ENCODE results near the gene STRN4. TPM values are rescaled to one million over a fixed set of nuclear protein-coding genes. Genes with fewer than 3 reads are reported as not detected.

The STRN4 gene
- total and polyA plus RNA-seq, 2 donors (not counting 3 experiments of a cell fraction or from before 2014, with no cell fraction given) = 116 to 144 TPM

GRCh38 chr19:46716672-46717033 lies 29.6 kb downstream of the STRN4 start:
- BruUV-seq (replicated peaks) = TSS peak; percentile 21
- no peak overlapping the region for H2AFZ ChIP-seq (ENCODE audit: low read depth, low read length)

More at GRCh38 chr19:46716672-46717033, 29.6 kb downstream of the STRN4 start:
- dilution Hi-C loops (cut with MboI; ENCODE audit: extremely low pct_ligation_motif_present, low sequenced_read_pairs) = no loop called here
- Histone ChIP-seq H3K27me3 (ENCODE audit: control insufficient read depth in 2 of 2, insufficient read depth in 2 of 2, low read length in 2 of 2) (no peaks in the 10 kb centered on the region), H3K4me2 (ENCODE audit: insufficient read depth, low read length) (peak overlapping the region; percentile 60), H3K9me1 (replicated peaks; ENCODE audit: control insufficient read depth, extremely low read depth, insufficient read depth, low read length) (no peaks in the 10 kb centered on the region), H3K36me3 (ENCODE audit: control insufficient read depth in 2 of 2, extremely low read depth in 1 of 2, insufficient read depth in 2 of 2, low read length in 2 of 2) (peaks cover 2 to 16% of the 10 kb centered on the region in 2 experiments), H3K4me3 (replicated peaks in 1 of 3; ENCODE audit: insufficient read depth in 1 of 3, low read depth in 1 of 3, low read length in 3 of 3) (peak overlapping the region; percentile 76 to 96 (median 85)), H4K20me1 (replicated peaks; ENCODE audit: control insufficient read depth, extremely low read depth, insufficient read depth, low read length) (no peaks in the 10 kb centered on the region), H3K27ac (ENCODE audit: insufficient read depth, low read depth, low read length) (peak overlapping the region; percentile 57), H3K4me1 (ENCODE audit: control insufficient read depth, extremely low read depth, insufficient read depth, low read length) (peaks cover 34% of the 10 kb centered on the region), H3K79me2 (ENCODE audit: control insufficient read depth, insufficient read depth, low read length) (peaks cover 34% of the 10 kb centered on the region), H3K9ac (replicated peaks; ENCODE audit: extremely low read depth, insufficient read depth, low read length) (peak overlapping the region; percentile 71), H3K9me3 (replicated peaks; ENCODE audit: control insufficient read depth, insufficient read depth, low read length) (no peaks in the 10 kb centered on the region)
- POLR2A ChIA-PET = interaction anchor here (0.7 to 0.8 kb wide), 5 partner anchors 15 to 116 kb away, joined by 3 to 6 read pairs (median 6); no protein-coding TSS in a partner anchor
- no peak for TF ChIP-seq GATA2 (IDR thresholded peaks at IDR 0.05; ENCODE audit: insufficient read depth, insufficient read length, low read depth, low read length)
- TF ChIP-seq MAX (IDR thresholded peaks at IDR 0.05; ENCODE audit: insufficient read depth, insufficient read length) = no peak
- TF ChIP-seq, protein P1, sequence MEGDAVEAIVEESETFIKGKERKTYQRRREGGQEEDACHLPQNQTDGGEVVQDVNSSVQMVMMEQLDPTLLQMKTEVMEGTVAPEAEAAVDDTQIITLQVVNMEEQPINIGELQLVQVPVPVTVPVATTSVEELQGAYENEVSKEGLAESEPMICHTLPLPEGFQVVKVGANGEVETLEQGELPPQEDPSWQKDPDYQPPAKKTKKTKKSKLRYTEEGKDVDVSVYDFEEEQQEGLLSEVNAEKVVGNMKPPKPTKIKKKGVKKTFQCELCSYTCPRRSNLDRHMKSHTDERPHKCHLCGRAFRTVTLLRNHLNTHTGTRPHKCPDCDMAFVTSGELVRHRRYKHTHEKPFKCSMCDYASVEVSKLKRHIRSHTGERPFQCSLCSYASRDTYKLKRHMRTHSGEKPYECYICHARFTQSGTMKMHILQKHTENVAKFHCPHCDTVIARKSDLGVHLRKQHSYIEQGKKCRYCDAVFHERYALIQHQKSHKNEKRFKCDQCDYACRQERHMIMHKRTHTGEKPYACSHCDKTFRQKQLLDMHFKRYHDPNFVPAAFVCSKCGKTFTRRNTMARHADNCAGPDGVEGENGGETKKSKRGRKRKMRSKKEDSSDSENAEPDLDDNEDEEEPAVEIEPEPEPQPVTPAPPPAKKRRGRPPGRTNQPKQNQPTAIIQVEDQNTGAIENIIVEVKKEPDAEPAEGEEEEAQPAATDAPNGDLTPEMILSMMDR (IDR thresholded peaks at IDR 0.05; ENCODE audit: extremely low read depth in 1 of 2, insufficient read depth in 1 of 2, low read depth in 1 of 2, low read length in 2 of 2) = no peak
- no peak for TF ChIP-seq FOS (IDR thresholded peaks at IDR 0.05; ENCODE audit: borderline replicate concordance, insufficient read depth, low read length)
- no peak for TF ChIP-seq JUN (IDR thresholded peaks at IDR 0.05; ENCODE audit: borderline replicate concordance, insufficient read depth, insufficient read length, low read depth)
- no peak for TF ChIP-seq MYC (IDR thresholded peaks at IDR 0.05; ENCODE audit: low read depth, low read length)
- no peak for TF ChIP-seq EZH2 (IDR thresholded peaks at IDR 0.05; ENCODE audit: borderline replicate concordance, low read depth, low read length, severe bottlenecking)
- no peak for TF ChIP-seq POLR2A (IDR thresholded peaks at IDR 0.05; ENCODE audit: low read depth, low read length)
- TF ChIP-seq POLR2AphosphoS5 (IDR thresholded peaks at IDR 0.05; ENCODE audit: insufficient read depth, low read depth, low read length) = no peak
- no peak for FAIRE-seq
- CTCF ChIA-PET = interaction anchor here (0.6 to 5.4 kb wide), 3 partner anchors 13 to 34 kb away, joined by 4 to 74 read pairs (median 34); no protein-coding TSS in a partner anchor
- no peak for DNase-seq (ENCODE audit: low read depth, low spot score)
- intact Hi-C loops (cut with micrococcal nuclease) = no loop called here
